Measurements from ENCODE around the gene FUT1. TPM values are rescaled to one million over a fixed set of nuclear protein-coding genes. Genes with fewer than 3 reads are reported as not detected.
"Not testable (repeated sequence)": the region's sequence is repeated elsewhere in the genome, so short reads cannot be mapped to it uniquely, and the experiment has no call there.

The FUT1 gene
- total RNA-seq, 1 donor from 2014 or later: 0.43 TPM

DNA sequence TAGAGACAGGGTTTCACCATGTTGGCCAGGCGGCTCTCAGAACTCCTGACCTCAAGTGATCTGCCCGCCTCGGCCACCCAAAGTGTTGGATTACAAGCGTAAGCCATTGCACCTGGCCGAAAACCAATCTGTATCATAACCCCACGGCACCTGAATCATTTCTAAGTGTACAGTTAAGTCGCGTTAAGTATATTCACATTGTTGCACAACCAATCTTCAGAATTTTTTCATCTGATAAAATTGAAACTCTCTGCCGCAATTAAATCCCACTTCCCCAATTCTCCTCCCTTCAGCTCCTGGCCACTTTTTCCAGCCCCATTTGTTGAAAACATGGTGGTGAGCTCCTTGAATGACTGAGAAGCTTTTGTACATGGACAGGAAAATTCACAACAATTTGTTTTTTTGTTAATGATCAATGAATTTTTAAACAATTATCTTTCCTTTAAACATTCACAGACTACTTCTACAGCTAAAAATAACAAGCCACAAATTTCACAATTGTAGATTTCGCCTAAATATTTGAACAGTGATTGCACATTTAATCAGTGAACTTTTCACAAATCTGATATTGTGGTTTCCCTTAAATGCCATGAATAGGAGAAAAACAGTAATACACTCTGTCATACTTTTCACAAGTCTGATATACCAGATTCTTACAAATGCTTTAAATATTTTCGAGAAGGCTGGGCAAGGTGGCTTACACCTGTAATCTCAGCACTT lies 16.7 kb upstream of the FUT1 start:
- ATAC-seq (peak; percentile 28), DNase-seq (ENCODE audit: low spot score) (no peak)

DNA sequence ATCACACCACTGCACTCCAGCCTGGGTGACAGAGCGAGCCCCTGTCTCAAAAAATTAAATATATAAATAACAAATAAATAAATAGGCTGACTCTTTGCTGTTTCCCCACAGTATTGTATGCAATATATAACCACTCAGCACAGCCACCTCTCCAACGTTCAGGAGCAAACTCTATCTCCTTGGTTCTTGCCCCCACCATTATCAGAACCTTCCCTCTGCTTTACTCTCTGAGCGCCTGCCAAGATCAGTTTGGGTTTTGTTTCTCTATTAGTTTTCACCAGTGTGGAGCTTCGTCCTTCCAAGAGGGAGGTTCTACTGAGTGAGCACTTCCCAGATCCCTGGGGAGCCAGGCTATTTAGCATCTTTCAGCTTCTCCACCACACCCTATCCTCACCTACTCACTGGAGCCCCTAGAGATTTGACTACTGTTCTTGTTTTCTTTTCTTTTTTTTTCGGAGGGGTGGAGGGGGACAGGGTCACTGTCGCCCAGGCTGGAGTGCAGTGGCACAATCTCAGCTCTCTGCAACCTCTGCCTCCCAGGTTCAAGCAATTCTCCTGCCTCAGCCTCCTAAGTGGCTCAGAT lies 15.8 kb upstream of the FUT1 start:
- not testable (repeated sequence) for DNase-seq (ENCODE audit: low spot score)
- ATAC-seq: peak; percentile 41

DNA sequence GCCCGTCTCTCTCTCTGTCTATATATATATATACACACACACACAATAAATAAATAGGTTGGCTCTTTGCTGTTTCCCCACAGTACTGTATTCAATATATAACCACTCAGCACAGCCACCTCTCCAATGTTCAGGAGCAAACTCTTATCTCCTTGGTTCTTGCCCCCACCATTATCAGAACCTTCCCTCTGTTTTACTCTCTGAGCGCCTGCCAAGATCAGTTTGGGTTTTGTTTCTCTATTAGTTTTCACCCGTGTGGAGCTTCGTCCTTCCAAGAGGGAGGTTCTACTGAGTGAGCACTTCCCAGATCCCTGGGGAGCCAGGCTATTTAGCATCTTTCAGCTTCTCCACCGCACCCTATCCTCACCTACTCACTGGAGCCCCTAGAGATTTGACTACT lies 13.4 kb upstream of the FUT1 start:
- DNase-seq (ENCODE audit: low spot score): not testable (repeated sequence)
- ATAC-seq: peak; percentile 51

DNA sequence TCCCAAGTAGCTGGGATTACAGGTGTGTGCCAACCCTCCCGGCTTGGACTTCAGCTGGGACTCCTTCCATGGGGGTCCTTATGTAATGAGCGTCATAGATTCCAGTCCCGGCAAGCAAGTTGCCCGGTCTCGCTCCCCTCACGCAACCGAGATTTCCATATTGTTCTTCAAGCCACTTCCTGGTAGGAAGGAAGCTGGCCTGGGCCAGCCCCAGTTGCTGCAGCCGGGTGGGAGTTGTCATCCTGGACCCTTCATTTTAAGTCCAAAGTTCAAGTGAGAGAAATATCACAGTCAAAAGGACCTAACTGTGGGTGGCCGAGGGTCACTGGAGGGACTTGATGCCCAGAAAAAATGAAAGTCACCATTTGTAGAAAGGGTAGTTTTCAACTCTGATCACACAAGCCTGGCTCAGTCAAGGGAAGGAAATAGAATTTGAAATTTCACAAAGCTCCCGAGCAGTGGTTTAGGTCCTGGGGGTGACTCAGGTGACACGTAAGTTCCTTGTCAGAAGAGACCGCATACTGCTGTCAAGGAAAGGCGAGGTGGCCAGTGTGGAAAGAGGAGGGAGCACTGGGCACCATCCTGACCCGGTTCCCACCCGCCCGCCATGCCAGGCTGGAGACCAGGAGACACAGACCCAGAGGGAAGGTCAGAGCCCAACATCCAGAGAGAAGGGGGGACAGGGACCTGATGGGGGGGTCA lies 8.2 kb upstream of the FUT1 start:
- no peak for ATAC-seq
- no peak for DNase-seq (ENCODE audit: low spot score)

DNA sequence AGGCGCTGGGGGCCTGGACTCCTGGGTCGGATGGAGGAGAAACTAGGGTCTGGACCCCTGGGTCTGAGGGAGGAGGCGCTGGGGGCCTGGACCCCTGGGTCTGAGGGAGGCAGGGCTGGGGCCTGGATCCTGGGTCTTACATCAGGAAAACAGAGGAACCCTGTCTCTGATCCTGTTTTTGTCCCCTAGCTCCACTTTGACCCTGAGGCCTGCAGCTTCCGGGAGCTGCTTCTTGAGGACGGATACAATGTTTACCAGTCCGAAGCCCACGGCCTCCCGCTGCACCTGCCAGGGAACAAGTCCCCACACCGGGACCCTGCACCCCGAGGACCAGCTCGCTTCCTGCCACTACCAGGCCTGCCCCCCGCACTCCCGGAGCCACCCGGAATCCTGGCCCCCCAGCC lies 5.3 kb upstream of the FUT1 start:
- DNase-seq (ENCODE audit: low spot score): no peak

DNA sequence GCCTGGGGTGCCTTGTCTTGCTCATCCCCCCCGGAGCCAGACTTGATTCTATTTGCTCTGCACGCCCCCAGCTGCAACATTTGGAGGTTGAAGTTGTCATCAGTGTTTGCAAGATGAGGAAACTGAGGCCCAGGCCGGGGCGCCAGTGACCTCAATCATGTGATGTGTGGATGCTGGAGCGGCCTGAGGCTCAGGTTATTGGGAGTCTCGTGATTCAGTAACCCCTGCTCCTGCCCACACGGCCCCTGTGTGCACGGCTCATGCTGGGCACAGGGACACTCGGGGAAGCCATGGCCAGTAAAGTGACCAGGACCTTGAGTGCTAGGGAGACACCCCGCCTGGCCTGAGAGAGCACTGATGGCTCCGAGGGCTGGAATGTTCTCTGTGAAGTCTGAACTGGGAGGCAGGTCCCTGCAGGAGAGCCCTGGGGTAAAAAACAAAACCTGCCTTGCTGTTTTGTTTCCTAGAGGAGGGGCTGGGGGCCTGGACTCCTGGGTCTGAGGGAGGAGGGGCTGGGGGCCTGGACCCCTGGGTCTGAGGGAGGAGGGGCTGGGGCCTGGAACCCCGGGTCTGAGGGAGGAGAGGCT lies 4.7 kb upstream of the FUT1 start:
- ATAC-seq: peak; percentile 14
- DNase-seq (ENCODE audit: low spot score): no peak

More for the DNA sequence above, 5.3 kb upstream of the FUT1 start:
- no peak for ATAC-seq

DNA sequence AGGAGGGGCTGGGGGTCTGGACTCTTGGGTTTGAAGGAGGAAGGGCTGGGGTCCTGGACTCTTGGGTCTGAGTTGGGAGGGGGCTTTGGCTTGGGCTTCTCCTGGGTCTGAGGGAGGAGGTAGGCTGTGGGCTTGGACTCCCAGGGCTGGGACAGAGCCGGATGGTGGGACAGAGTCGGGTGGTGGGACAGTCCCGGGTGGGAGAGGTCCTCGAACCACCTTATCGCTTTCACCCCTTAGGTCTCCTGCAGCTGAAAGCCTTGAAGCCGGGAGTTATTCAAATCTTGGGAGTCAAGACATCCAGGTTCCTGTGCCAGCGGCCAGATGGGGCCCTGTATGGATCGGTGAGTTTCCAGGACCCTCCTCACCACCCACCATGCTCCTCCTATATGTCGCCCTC lies 4.2 kb upstream of the FUT1 start:
- no peak for DNase-seq (ENCODE audit: low spot score)
- ATAC-seq: no peak

DNA sequence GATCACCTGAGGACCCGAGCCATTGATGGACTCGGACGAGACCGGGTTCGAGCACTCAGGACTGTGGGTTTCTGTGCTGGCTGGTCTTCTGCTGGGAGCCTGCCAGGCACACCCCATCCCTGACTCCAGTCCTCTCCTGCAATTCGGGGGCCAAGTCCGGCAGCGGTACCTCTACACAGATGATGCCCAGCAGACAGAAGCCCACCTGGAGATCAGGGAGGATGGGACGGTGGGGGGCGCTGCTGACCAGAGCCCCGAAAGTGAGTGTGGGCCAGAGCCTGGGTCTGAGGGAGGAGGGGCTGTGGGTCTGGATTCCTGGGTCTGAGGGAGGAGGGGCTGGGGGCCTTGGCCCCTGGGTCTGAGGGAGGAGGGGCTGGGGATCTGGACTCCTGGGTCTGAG lies 3.8 kb upstream of the FUT1 start:
- ATAC-seq (no peak), DNase-seq (ENCODE audit: low spot score) (no peak)

DNA sequence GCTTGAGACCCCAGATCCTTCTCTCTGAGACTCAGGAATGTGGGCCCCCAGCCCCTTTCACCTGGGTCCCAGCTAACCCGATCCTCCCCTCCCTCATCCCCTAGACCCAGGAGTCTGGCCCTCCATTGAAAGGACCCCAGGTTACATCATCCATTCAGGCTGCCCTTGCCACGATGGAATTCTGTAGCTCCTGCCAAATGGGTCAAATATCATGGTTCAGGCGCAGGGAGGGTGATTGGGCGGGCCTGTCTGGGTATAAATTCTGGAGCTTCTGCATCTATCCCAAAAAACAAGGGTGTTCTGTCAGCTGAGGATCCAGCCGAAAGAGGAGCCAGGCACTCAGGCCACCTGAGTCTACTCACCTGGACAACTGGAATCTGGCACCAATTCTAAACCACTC lies 3.3 kb upstream of the FUT1 start:
- DNase-seq (ENCODE audit: low spot score) (peak; percentile 71), ATAC-seq (peak; percentile 74)

DNA sequence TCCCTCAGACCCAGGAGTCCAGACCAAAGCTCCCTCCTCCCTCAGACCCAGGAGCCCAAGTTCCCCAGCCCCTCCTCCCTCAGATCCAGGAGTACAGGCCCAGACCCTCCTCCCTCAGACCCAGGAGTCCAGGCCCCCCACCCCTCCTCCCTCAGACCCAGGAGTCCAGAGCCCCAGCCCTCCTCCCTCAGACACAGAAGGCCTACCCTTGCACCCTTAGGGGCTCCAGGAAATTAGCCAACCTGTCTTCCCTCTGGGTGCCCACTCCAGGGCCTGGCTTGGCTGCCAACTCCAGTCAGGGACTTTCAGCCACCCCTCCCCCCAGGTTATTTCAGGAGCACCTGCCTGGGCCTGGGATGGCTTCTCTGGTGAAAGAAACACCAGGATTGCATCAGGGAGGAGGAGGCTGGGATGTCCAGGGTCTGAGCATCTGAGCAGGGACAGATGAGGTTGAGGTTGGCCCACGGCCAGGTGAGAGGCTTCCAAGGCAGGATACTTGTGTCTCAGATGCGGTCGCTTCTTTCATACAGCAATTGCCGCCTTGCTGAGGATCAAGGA lies 2.7 kb upstream of the FUT1 start, which contains the start of gene FGF21:
TSS of gene FGF21 (plus strand) at position 441 of the 558 bp plus-strand sequence. CDS start 713 bp downstream, outside the sequence.
- no peak for DNase-seq (ENCODE audit: low spot score)

DNA sequence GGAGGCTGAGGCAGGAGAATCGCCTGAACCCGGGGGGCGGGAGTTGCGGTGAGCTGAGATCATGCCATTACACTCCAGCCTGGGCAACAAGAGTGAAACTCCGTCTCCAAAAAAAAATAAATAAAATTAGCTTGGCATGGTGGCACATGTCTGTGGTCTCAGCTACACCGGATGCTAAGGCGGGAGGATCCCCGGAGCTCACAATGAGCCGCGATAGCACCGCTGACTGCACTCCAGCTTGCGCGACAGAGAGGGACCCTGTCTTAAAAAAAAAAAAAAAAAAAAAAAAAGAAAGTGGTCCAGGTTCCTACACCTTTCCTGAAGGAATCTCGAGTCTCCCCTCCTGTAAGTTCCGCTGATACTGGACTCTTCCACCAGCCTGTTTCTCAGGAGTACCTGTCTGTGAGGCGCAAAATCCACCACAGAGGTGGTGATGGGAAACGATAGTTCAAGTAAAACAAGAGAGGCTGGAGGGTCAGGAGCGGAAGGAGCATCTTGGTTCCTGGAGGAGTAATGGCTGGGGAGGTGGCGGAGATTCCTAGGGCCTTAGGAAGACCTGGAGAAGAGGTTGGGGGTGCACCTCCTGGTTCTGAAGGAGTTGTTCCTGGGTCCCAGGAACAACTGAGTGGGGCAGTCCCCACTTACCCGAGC lies 471 bp downstream of the FUT1 start:
- DNase-seq (ENCODE audit: low spot score): no peak
- no peak for ATAC-seq

More for the DNA sequence above, 2.7 kb upstream of the FUT1 start, which contains the start of gene FGF21:
- ATAC-seq: peak; percentile 45

DNA sequence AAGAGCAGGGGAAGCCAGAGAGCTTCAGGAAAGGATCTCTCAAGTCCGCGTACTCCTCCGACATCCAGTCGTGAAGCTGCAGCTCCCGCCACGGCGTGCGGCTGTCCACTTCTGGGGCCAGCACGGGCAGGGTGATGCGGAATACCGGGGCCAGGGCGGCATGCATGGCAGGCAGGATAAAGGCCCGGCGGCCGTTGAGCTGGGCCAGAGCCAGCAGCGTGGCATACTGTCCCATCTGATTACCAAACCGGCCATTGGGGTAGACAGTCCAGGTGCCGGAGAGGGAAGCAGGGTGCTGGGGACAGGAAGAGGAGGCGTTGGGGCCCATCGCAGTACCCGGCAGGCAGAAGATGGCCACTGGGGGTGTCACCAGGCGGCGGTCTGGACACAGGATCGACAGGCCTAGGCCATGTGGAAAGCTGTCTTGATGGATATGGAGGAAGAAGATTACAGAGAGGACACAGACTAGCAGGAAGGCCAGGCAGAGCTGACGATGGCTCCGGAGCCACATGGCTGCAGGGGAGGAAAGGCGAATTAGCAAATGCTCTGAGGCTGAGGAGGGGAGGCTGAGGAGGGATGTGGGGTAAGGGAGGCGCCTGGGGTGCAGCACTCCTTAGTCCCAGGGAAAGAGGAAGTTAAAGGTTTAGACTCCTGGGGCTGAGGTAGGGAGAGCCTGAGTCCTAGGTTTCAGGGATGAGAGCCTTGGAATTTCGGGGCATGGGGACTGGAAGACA lies 1.5 kb downstream of the FUT1 start:
- DNase-seq (ENCODE audit: low spot score): no peak
- ATAC-seq: no peak

DNA sequence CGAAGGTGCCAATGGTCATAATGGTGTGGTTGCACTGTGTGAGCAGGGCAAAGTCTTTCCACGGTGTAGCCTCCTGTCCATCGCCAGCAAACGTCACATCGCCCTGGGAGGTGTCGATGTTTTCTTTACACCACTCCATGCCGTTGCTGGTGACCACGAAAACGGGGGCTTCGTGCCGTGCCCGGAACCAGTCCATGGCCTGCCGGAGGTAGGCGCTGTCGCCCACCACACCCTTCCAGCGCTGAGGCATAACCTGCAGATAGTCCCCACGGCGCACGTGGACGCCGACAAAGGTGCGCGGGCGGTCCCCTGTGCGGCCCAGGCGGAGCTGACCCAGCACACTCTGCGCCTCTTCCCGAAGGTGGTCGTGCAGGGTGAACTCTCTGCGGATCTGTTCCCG lies 2.1 kb downstream of the FUT1 start:
- no peak for DNase-seq (ENCODE audit: low spot score)
- peak; percentile 51 for ATAC-seq

DNA sequence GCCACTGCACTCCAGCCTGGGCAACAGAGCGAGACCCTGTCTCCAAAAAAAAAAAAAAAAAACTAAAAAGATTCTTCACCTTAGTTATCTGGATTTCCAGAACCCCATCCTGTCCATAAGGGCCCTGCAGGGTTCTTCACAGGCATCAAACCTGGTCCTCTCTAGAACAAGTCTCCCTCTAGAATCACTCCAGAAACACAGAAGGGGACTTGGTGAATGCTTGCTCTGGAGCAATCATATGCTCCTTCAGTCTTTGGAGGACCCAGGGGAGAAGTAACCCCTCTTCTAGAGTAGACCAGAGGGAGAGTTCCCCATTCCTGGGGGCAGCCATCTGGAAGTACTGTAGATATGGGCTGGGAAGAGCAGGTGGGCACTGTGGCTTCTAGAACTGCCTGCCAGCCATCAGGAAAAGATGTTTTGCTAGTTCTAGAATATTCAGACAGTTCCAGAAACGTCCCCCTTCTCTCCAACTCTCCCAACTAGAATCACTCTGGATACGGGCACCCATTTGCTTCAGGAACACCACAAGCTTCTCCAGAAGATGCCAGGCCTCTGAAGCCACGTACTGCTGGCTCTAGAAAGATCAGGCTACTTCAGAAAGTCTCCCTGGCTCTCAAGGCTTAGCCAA lies 2.8 kb downstream of the FUT1 start:
- ATAC-seq (no peak), DNase-seq (ENCODE audit: low spot score) (no peak)

DNA sequence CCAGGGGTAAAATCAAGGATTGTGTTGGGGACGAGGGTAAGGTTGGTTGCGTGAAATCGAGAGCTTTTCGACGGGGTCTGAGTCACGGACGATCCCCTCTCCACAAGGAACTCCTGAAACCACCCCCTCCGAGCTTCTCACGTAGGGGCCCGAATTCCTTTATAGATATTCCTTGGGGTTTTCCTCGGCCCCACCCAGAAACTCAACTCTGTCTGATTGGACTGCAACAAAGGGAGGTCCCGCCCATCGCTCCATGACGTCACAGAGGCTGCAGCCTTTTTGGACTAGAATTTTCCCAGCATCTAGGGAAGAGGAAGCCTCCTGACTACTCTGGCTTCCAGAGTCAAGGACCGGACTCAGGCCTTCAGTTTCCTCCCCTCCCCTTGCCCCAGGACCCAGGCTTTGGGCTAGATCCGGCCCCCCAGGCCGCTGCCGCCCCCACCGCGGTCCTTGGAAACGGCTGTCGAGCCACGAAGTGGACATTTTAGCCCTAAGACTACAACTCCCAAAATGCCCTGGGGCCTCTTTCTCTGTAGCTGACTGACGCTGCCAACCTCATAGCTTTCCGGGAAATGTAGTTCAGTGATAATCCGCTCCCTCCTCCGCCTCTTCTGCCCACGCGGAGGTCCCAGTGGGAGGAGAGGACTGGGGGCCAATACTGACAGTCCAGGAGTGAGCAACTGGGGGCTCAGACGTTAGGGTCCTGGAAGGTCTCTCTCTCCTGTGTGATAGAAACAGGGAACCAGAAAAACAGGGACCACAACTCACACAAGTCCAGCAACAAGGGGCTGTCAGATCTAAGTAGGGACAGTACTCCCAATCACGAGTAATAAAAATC lies 5.5 kb downstream of the FUT1 start, which contains the start of gene IZUMO1:
TSS of gene IZUMO1 (minus strand) at position 172 of the 838 bp plus-strand sequence. CDS start 1,050 bp downstream, outside the sequence.
- ATAC-seq: peak; percentile 80
- peak; percentile 68 for DNase-seq (ENCODE audit: low spot score)

DNA sequence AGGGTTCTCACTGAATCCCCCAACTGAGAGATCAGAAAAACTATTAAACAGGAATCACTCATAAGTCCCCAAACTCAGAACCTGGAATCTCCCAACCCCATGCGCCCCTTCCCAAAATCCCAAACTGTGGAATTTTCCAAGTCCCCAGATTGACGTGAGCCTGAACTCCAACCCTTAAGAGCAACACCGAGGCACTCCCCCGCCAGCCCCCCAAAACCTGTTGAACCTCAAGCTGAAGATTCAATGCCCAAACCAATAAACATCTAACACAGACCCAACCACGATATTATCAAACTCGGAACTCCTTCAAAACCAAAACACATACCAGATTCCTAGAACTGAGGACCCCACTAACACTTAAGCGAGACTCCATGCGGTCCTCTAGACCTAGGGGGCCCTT lies 6.3 kb downstream of the FUT1 start:
- no peak for DNase-seq (ENCODE audit: low spot score)
- no peak for ATAC-seq

DNA sequence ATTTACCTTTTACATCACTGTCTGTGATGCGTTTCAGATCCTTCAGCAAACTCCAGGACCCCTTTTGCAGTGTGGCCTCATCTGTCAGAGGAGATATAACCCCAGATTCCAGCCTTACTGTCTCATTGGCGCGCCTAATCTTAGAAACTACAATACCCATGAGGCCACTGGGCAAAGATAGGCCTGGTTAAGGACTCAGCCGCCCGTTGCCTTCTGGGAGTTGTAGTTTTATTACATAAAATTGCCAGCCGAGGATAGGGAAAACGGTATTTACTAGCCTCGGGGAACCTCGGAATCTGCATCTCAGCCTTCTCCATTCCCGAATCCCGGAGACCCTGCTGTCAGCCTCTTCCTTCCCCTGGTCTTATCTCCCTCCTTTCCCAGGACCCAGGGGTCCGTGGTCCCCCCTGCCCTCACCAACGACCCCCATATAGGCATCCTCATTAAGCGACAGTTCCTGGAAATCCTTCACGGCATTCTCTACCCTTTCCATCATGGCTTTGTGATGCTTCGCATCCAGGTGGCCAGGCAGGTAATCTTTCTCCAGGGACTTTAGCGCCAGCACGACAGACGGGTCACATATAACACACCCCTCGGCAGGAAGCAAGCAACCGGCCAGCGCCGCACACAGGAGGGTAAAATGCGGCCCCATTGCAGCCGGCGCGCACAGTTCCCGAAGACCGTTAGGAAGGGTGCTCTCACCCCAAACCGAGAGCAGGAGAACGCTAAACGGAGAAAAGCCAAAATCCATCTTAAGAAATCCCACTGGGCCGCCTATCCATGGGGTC lies 7.0 kb downstream of the FUT1 start:
- ATAC-seq (peak; percentile 76), DNase-seq (ENCODE audit: low spot score) (no peak)

DNA sequence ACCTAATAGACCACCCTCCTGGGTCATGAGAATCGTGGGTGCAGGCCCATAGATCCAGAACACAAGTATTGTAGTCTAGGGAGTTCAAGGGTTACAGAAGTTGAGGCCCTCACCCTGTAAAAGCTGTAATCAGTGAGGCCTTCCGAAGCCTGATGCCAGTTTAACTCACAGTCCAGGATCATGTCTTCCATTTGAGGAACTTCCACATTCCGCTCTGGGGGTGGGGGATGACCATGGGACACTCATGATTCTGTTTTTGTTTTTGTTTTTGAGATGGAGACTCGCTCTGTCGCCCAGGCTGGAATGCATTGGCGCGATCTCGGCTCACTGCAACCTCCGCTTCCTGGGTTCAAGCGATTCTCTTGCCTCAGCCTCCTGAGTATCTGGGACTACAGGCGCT lies 10.3 kb downstream of the FUT1 start:
- no peak for DNase-seq (ENCODE audit: low spot score)
- ATAC-seq: no peak
